Left ventricle myocardium inferior (tissue), 1 donor: Measurements from ENCODE around the gene KCTD21. TPM values are rescaled to one million over a fixed set of nuclear protein-coding genes. Genes with fewer than 3 reads are reported as not detected.
A peak's percentile ranks its signal among the peaks of the same experiment; 100 is the strongest.

Experiments
- DNase-seq: peaks from one replicate; pipeline ENCODE4 v3.0.0-alpha.2; 2020
- H3K27ac ChIP-seq: fragments of 200-600 bp; replicated peaks from 2 replicates; pipeline ENCODE4 v1.8.0; 2021
- H3K27me3 ChIP-seq: fragments of 200-600 bp; 2 replicates; pipeline ENCODE4 v1.8.0; 2021; ENCODE audit warnings: low read depth
- H3K36me3 ChIP-seq: fragments of 200-600 bp; 2 replicates; pipeline ENCODE4 v1.8.0; 2021
- H3K4me1 ChIP-seq: fragments of 200-600 bp; 2 replicates; pipeline ENCODE4 v1.8.0; 2021
- H3K4me3 ChIP-seq: fragments of 200-600 bp; 2 replicates; pipeline ENCODE4 v1.8.0; 2021; ENCODE audit warnings: mild to moderate bottlenecking, moderate library complexity
- H3K9me3 ChIP-seq: fragments of 200-600 bp; replicated peaks from 2 replicates; pipeline ENCODE4 v1.8.0; 2021
- CTCF ChIP-seq: fragments of 200-600 bp; IDR thresholded peaks from 2 replicates; pipeline ENCODE4 v1.8.0; 2021; ENCODE audit warnings: antibody characterized with exemption, mild to moderate bottlenecking, borderline replicate concordance
- intact Hi-C: fragments of 100-400 bp; cut with micrococcal nuclease; formaldehyde crosslinking; loops from one replicate; pipeline ENCODE4 v1.11.0; 2022
- total RNA-seq: library from RNA; stranded (reverse); fragmentation: NEBNext Ultra II Directional; extraction: Animal tissue kit (Norgen Biotek cat#: 25700); gene quantifications from one replicate; pipeline ENCODE4 v1.2.1, GENCODE V29; 2021
- donor health status: DM: no; HTN: yes; CAD: no; lungs with severe emphysema.

Gene KCTD21
- total RNA-seq, 1 donor from 2014 or later: 8.6 TPM

DNA sequence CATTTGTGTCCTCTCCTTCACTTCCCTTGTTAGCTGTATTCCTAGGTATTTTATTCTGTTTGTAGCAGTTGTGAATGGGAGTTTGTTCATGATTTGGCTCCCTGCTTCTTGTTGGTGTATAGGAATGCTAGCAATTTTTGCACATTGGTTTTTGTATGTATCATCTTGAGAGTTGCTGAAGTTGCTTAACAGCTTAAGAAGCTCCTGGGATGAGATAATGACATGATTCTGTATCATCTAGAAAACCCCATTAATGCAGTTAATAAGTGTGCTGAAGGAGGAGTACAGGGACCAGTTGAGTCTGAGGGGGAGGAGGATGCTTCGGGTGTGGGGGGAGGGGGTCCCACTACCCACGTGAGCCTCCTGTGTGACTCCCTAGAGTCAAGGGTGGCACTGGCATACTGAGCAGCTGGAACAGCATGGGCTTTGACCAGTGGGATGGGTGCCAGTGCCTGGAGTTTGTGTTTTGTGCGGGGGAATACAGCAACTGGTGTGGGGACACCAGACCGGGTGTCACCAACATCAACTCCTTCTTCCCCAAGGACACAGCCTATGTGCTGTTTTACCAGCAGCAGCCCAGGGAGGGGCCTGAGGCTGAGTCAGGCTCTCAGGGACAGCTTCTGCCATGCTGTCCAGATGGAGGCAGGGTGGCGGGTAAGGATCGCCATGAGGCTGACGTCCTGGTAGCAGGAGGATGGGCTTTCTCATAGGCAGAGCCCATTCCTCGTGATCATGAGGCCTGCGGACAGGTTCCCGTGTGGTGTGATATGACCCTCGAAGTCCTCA is 24.4 kb upstream of the KCTD21 start:
- Histone ChIP-seq H3K4me1 (peaks cover 9% of the 10 kb centered on the region), H3K4me3 (no peak overlapping the region), H3K27ac (no peak overlapping the region), H3K9me3 (no peaks in the 10 kb centered on the region), H3K27me3 (no peaks in the 10 kb centered on the region), H3K36me3 (peaks cover 49% of the 10 kb centered on the region)
- intact Hi-C loops: no loop called here
- DNase-seq: peak; percentile 9
- TF ChIP-seq CTCF: no peak

DNA sequence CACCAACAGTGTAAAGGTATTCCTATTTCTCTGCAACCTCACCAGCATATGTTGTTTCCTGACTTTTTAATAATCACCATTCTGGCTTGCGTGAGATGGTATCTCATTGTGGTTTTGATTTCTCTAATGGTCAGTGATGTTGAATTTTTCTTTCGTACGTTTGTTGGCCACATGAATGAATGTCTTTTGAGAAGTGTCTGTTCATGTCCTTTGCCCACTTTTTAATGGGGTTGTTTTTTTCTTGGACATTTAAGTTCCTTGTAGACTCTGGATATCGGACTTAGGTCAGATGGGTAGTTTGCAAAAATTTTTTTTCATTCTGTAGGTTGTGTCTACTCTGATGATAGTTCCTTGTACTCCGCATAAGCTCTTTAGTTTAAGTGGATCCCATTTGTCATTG is 23.1 kb upstream of the KCTD21 start:
- Histone ChIP-seq H3K36me3 (peaks cover 43% of the 10 kb centered on the region), H3K4me1 (peaks cover 9% of the 10 kb centered on the region), H3K4me3 (no peak overlapping the region), H3K27ac (no peak overlapping the region), H3K9me3 (no peaks in the 10 kb centered on the region), H3K27me3 (no peaks in the 10 kb centered on the region)
- no peak for TF ChIP-seq CTCF
- no peak for DNase-seq
- intact Hi-C loops: no loop called here

DNA sequence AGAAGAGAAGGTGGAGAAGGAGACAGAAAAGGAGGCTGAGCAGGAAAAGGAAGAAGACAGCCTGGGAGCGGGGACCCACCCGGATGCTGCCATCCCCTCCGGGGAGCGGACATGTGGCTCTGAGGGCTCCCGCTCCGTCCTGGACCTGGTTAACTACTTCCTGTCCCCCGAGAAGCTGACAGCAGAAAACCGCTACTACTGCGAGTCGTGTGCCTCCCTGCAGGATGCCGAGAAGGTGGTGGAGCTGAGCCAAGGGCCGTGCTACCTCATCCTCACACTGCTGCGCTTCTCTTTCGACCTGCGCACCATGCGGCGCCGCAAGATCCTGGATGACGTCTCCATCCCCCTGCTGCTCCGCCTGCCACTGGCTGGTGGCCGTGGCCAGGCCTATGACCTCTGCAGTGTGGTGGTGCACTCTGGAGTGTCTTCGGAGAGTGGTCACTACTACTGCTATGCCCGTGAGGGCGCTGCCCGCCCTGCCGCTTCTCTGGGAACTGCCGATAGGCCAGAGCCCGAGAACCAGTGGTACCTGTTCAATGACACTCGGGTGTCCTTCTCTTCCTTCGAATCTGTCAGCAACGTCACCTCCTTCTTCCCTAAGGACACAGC is 21.7 kb upstream of the KCTD21 start:
- DNase-seq: peak; percentile 9
- H3K27me3 ChIP-seq: no peaks in the 10 kb centered on the region
- H3K36me3 ChIP-seq: peaks cover 41% of the 10 kb centered on the region
- H3K4me3 ChIP-seq: no peak overlapping the region
- no peak overlapping the region for H3K27ac ChIP-seq
- no peaks in the 10 kb centered on the region for H3K9me3 ChIP-seq
- no peak for TF ChIP-seq CTCF
- intact Hi-C loops: no loop called here
- H3K4me1 ChIP-seq: peaks cover 9% of the 10 kb centered on the region

DNA sequence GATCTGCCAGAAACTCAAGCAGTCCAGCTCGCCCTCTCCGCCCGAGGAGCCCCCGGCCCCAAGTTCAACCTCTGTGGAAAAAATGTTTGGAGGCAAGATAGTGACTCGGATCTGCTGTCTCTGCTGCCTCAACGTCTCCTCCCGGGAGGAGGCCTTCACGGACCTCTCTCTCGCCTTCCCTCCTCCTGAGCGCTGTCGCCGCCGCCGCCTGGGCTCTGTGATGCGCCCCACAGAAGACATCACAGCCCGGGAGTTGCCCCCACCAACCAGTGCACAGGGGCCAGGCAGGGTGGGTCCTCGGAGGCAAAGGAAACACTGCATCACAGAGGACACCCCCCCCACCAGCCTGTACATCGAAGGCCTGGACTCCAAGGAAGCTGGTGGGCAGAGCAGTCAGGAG is 21.1 kb upstream of the KCTD21 start:
- Histone ChIP-seq H3K9me3 (no peaks in the 10 kb centered on the region), H3K27ac (no peak overlapping the region), H3K4me1 (peaks cover 9% of the 10 kb centered on the region), H3K4me3 (no peak overlapping the region), H3K36me3 (peaks cover 35% of the 10 kb centered on the region), H3K27me3 (no peaks in the 10 kb centered on the region)
- peak; percentile 12 for DNase-seq
- intact Hi-C loops: no loop called here
- TF ChIP-seq CTCF: no peak

- H3K27me3 ChIP-seq: no peaks in the 10 kb centered on the region
- no peak for TF ChIP-seq CTCF
- H3K27ac ChIP-seq: no peak overlapping the region
- H3K4me1 ChIP-seq: peaks cover 9% of the 10 kb centered on the region
- intact Hi-C loops: no loop called here
- H3K9me3 ChIP-seq: no peaks in the 10 kb centered on the region
- DNase-seq: peak; percentile 10
- H3K36me3 ChIP-seq: peaks cover 33% of the 10 kb centered on the region
- no peak overlapping the region for H3K4me3 ChIP-seq
Observed at GRCh38 chr11:78208257-78209165, 20.1 kb upstream of the KCTD21 start.
